Stimulated activated CD8-positive, alpha-beta memory T cell treated with anti-CD3 and anti-CD28 coated beads, Interleukin-7, amount 100 ng/mL, for 24 hours (primary cell): ENCODE measurements around the gene DMRTA2.

Experiments used
- DNase-seq: peaks from one replicate; pipeline ENCODE4 v3.0.0-alpha.2; 2020; ENCODE audit warnings: low read depth

The DMRTA2 gene

GRCh38 chr1:50422946-50423669, at the start of gene DMRTA2:
Gene DMRTA2 (minus strand): TSS chr1:50423443. CDS start chr1:50421536, 1,907 bp downstream.
- DNase-seq, result no peak

DNA sequence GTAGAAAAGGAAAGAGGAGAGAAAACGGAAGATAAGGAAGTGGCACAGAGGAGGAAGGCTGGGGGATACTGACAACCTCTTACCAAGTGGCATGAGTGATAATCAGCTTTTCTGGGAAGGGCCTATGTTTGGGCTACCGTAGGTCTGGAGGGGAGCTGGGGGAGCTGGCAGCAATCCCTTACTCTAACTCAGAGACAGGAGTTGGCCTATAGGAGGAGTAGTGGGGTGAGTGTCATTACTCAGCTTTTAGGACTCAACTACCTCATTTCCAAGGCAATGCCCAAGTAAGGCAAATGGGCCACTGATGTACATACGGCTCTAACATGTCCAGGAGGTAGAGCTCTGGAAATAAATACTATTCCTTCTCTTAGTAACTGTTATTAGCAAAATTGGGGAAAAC, 48.7 kb upstream of the DMRTA2 start:
- DNase-seq, result no peak

DNA sequence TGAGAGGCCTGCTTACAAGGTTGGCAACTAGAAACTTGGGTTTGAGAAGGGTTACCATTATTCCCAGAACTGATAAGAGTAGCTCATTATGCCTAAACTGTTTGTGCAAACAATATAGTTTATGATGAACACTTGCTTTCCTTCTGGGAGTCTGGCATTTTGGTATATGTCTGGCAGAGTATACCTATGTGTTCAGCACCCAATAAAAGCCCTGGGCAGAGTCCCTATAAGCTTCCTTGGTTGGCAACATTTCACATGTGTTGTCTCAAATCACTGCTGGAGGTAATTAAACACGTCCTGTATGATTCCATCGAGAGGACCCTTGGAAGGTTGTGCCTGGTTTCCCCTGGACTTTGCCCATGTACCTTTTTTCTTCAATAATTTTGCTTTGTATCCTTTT, 39.7 kb upstream of the DMRTA2 start:
- DNase-seq, result no peak

GRCh38 chr1:50458507-50458906, 35.3 kb upstream of the DMRTA2 start:
- DNase-seq, result no peak

- DNase-seq, result no peak
Observed at GRCh38 chr1:50454911-50455310, 31.7 kb upstream of the DMRTA2 start.

- DNase-seq, result no peak
Observed at GRCh38 chr1:50453266-50453665, 30.0 kb upstream of the DMRTA2 start.

GRCh38 chr1:50452700-50453099, 29.5 kb upstream of the DMRTA2 start:
- no peak for DNase-seq

DNA sequence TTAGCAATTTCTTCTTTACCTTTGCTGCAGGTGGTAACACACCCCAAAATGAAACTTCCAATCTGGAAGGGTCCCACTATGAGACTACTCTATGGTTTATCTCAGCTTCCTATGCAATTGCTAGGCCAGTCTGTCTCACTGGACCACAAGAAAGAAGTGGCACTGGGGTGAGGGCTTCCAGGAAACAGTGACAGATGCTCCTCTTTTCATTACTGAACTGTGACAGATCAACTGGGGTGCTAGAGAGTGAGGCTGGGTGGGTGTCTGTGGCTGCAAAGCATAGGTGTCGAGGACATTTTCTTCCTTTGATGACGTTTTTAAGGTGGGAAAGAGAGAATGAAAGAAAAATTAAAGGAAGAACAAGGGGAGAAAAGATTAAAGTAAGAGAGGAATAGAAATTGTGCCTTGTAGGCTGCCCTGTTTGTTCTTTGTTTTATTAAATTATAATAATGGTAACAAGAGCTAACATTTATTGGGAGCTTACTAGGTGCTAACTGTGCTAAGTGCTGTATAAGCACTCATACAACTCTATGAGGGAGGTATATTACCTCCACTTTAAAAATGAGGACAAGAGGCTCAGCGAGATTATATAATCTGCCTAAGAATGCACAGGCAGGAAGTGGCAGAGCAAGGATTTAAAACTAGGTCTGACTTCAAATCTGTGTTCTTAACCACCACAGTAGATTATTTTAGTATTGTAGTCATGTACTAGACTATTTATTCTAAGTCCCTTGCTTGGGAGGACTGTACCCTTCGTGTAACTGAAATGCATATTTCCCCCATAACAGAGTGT, 27.8 kb upstream of the DMRTA2 start:
- no peak for DNase-seq

DNA sequence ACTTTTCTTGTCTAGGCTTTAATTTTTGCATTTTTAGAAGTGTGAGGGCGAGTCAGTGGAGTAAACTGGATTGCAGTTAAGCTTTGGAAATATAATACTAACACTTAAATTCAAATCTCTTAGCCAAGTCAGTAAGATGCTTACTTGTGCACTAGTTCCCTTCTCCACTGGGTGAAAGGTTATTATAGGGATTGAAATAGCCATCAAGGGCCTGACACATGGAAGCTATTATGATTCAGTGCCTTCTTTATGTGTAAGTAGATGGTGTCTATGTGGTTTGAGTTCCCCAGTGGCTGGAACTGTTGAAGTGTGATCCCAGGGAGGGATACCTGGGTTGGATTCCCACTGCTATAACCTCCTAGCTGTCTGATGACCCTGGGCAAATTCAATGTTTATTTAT, 24.7 kb upstream of the DMRTA2 start:
- no peak for DNase-seq

GRCh38 chr1:50441183-50441582, 17.9 kb upstream of the DMRTA2 start:
- DNase-seq, result no peak

GRCh38 chr1:50438945-50439344, 15.7 kb upstream of the DMRTA2 start:
- no peak for DNase-seq

- DNase-seq, result no peak
Observed at GRCh38 chr1:50436489-50436888, 13.2 kb upstream of the DMRTA2 start.

GRCh38 chr1:50430010-50430405, 6.8 kb upstream of the DMRTA2 start:
- no peak for DNase-seq

GRCh38 chr1:50427818-50428779, 4.9 kb upstream of the DMRTA2 start:
- no peak for DNase-seq

DNA sequence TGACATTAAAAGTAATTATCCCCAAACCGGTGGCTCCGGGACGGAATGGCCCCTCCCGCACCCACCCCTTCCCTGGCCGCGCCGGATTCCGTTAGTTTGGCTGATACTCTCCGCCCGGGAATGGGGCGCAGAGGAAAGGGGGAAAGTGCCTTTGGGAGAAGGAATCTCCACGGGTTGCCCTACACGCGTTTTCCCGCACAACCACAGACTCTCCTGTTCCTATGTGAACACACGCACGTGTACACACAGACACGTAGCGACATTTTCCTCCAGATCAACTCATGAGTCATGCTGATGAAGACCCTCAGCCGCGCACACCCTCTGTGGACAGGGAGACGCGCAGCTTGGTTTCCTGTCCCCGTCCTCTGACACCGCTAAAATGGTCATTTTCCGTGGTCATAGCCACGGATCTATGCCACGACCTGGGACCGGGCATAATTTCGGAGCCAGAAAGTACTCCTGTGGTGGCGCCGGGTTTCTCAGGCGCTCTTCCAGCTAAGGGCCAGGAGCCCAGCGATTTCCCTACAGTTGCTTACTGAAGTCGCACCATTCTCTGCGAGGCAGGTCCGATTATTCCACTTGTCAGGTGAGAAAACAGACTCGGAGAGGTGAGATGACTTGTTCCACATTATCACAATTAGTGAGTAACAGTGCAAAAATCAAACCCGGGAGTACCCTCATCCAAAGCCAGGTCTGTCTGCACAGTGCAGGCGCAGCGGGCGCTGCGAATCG, 4.0 kb upstream of the DMRTA2 start:
- no peak for DNase-seq

DNA sequence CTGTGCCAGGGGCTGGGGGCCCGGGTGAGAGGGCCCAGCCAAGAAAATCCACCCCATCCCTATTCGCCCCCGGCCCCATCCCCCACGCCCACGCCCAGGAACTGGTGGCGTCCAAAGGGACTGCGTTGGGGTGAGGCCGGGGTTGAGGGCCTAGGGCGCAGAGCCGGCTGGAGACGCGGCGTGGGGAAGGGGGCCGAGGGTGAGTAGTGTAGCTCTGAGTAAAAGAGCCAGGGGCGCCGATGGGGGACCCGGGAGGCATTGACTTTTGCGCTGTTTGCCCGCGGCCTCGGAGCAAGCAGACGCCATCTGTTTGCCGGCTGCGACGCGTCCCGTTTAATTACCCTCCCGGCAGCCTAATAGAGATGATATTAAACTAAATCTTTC, 3.5 kb upstream of the DMRTA2 start:
- no peak for DNase-seq

DNA sequence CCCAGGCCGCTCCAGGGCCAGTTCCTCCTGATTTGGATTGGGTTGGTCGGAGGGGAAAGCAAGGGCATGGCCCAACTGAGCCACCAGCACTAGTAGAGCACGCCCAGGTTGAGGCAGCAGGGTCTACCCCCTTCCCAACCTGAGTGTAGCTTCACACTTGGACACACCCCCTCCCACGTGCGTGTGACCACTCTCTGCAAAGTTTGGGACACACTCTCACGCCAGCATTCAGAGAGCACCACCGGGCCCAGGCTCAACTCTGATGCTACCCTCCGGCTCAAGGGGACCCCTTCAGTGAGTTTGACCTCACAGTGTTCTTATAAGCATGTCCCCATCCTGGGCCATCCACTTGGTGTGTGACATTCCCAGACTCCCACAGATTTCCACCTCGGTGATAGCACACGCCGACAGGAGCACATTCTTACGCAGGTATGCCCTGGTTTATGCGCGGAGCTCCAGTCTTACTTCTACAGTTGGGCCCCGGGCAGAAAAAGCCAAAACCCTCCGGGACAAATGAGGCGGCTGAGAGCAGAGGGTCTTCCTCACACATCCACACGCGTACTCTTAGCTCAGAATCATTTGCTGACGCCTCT, 3.0 kb upstream of the DMRTA2 start:
- no peak for DNase-seq

DNA sequence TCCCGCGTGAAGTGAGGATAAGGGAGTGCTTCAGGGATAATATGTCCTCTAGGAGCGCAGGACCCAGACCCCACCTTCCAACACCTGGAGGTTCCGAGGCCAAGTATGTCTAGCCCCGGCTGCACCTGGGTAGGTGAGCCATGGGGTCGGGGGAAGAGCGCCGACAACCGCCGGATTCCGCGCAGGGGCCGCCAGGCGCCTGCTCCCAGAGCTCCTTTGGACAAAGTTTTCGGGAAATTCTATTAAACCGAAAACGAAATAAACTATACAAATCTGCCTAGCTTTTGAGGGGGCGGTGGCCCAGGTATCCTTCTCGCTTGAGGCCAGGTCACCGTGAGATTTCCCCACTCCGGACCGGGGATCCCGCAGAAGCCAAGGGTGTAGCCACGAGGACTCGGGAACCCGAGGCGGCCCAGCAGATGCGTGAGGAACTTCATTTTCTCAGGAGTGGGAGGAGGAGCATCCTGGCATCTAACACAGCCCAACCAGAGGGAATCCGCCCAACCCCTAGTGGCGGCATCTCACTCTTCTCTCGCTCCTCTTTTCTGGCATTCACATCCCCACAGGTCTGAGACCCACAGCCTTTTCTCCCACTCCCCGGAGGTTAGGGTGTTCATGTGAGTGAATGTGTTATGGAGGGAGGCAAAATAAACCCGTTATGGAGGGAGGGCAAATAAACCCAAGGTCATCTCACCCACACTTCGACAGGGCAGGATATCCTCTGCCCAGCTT, 2.3 kb upstream of the DMRTA2 start:
- no peak for DNase-seq

DNA sequence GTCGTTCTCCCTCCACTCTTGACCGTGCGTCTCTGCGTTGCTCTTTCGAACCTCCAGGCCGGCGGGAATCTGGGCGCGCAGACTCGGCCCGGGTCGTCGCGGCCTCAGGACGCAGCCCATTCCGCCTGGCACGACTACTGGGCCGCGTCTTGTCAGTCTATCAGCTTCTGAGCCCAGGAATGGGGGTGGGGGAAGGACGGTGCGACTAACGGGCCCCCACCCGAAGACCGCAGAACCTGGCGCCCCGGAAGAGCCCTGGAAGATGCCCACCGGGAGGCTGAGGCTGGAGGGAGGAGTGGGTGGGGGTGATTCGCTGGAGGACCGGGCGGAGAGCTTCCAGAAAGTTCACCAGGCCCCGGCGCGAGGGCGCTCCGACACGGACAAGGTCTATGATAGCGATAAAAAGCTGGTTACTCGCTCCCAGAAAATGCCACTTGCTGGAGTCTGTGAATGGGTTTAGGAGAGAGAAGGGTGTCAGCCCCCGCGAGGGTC, 1.7 kb upstream of the DMRTA2 start:
- DNase-seq, result no peak
